Astrocyte (in vitro differentiated cells and primary cell): ENCODE measurements around the gene TENM3. TPM values are rescaled to one million over a fixed set of nuclear protein-coding genes. Genes with fewer than 3 reads are reported as not detected.

Experiments
- DNase-seq: peaks from one replicate; pipeline ENCODE4 v3.0.0-alpha.2; 2010; ENCODE audit warnings: low read depth
- FAIRE-seq: peaks from 2 replicates; lab custom pipeline; 2011; peaks lifted over from hg19 to GRCh38; lab: Jason Lieb, UNC
- H2AFZ ChIP-seq: 2 replicates; pipeline ENCODE4 v1.6.0; 2012; ENCODE audit warnings: low read depth, low read length, inconsistent platforms
- H3K27ac ChIP-seq: 2 replicates; pipeline ENCODE4 v1.5.1; 2011; ENCODE audit warnings: low read depth, low read length, inconsistent platforms
- H3K27me3 ChIP-seq: 2 replicates; pipeline ENCODE4 v1.6.0; 2011; ENCODE audit warnings: low read length, inconsistent platforms; ENCODE audit not compliant: insufficient read depth
- H3K36me3 ChIP-seq: 2 replicates; pipeline ENCODE4 v1.5.1; 2011; ENCODE audit warnings: low read length, inconsistent platforms; ENCODE audit not compliant: insufficient read depth
- H3K4me1 ChIP-seq: 2 replicates; pipeline ENCODE4 v1.5.1; 2011; ENCODE audit warnings: low read length, inconsistent platforms; ENCODE audit not compliant: insufficient read depth
- H3K4me2 ChIP-seq: 2 replicates; pipeline ENCODE4 v1.6.0; 2012; ENCODE audit warnings: low read length, inconsistent platforms
- H3K4me3 ChIP-seq: 2 replicates; pipeline ENCODE4 v1.5.1; 2011; ENCODE audit warnings: low read depth, mild to moderate bottlenecking, low read length, inconsistent platforms; ENCODE audit not compliant: insufficient read depth
- H3K79me2 ChIP-seq: 2 replicates; pipeline ENCODE4 v1.6.0; 2012; ENCODE audit warnings: mild to moderate bottlenecking, low read length, inconsistent platforms; ENCODE audit not compliant: insufficient read depth
- H3K9ac ChIP-seq: 2 replicates; pipeline ENCODE4 v1.6.0; 2012; ENCODE audit warnings: mild to moderate bottlenecking, low read length, inconsistent platforms
- H3K9me3 ChIP-seq: 2 replicates; pipeline ENCODE4 v1.5.1; 2012; ENCODE audit warnings: low read depth, mild to moderate bottlenecking, low read length, inconsistent platforms; ENCODE audit not compliant: insufficient read depth
- H4K20me1 ChIP-seq: 2 replicates; pipeline ENCODE4 v1.6.0; 2012; ENCODE audit warnings: low read length, inconsistent platforms; ENCODE audit not compliant: insufficient read depth
- H3K27ac Mint-ChIP-seq: one replicate; pipeline ENCODE4 v1.8.0; 2021; ENCODE audit warnings: mild to moderate bottlenecking, mixed read lengths; ENCODE audit not compliant: unreplicated experiment
- H3K27me3 Mint-ChIP-seq: one replicate; pipeline ENCODE4 v1.8.0; 2021; ENCODE audit warnings: low read depth, mixed read lengths; ENCODE audit not compliant: unreplicated experiment
- H3K36me3 Mint-ChIP-seq: one replicate; pipeline ENCODE4 v1.8.0; 2021; ENCODE audit warnings: low read depth, mixed read lengths; ENCODE audit not compliant: unreplicated experiment
- H3K4me1 Mint-ChIP-seq: one replicate; pipeline ENCODE4 v1.8.0; 2021; ENCODE audit warnings: low read depth, mixed read lengths; ENCODE audit not compliant: unreplicated experiment
- H3K4me3 Mint-ChIP-seq: one replicate; pipeline ENCODE4 v1.8.0; 2021; ENCODE audit warnings: mild to moderate bottlenecking, moderate library complexity, mixed read lengths; ENCODE audit not compliant: unreplicated experiment
- H3K9me3 Mint-ChIP-seq: one replicate; pipeline ENCODE4 v1.8.0; 2021; ENCODE audit warnings: mild to moderate bottlenecking, mixed read lengths; ENCODE audit not compliant: unreplicated experiment
- EZH2 ChIP-seq: IDR thresholded peaks from 2 replicates; pipeline ENCODE4 v1.6.1; 2012; ENCODE audit warnings: mild to moderate bottlenecking, low read length, inconsistent platforms; ENCODE audit not compliant: insufficient read depth
- total RNA-seq: library from RNA; stranded (reverse); gene quantifications from 2 replicates; pipeline ENCODE4 v1.2.1, GENCODE V29; 2021
- TF ChIP-seq, protein P1 (sequence below): IDR thresholded peaks from 2 replicates; pipeline ENCODE4 v1.5.1; 2011; ENCODE audit warnings: low read depth, mild to moderate bottlenecking, inconsistent platforms, low read length, moderate library complexity; ENCODE audit not compliant: insufficient read depth

The TENM3 gene
- total RNA-seq, 1 donor from 2014 or later, result 127 TPM

DNA sequence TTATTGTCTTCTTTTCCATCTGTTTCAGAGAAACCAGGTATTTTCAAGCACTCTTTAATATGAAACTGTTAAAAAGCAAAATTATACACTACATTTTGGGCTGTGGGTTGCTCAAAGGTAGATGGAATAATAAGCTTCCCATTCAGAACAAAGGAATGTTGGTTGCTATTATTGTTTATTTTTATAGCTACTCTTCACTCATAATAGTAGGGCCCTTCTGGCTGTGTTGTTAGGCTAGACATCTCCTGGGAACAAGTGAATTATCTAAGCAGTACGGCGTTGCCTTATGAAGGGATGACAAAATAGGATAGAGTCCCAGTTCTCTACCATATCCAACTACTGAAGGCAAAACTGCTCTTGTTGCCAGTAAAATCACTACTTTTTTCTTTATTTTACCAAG is 34.2 kb downstream of the TENM3 start:
- Histone ChIP-seq H3K9me3 (no peaks in the 10 kb centered on the region), H3K4me3 (no peak overlapping the region), H3K4me2 (peak overlapping the region; percentile 53), H3K4me1 (peaks cover 26% of the 10 kb centered on the region), H3K79me2 (peaks cover 28% of the 10 kb centered on the region), H3K36me3 (no peaks in the 10 kb centered on the region), H3K27me3 (no peaks in the 10 kb centered on the region), H3K9ac (peak overlapping the region; percentile 13), H2AFZ (no peak overlapping the region), H4K20me1 (no peaks in the 10 kb centered on the region), H3K27ac (peak overlapping the region; percentile 35)
- FAIRE-seq (no peak), DNase-seq (peak; percentile 69)
- peaks cover 17% of the 10 kb centered on the region for H3K36me3 Mint-ChIP-seq
- peaks cover 6% of the 10 kb centered on the region for H3K4me1 Mint-ChIP-seq
- H3K27ac Mint-ChIP-seq, result no peak overlapping the region
- peaks cover 2% of the 10 kb centered on the region for H3K9me3 Mint-ChIP-seq
- TF ChIP-seq, protein P1, sequence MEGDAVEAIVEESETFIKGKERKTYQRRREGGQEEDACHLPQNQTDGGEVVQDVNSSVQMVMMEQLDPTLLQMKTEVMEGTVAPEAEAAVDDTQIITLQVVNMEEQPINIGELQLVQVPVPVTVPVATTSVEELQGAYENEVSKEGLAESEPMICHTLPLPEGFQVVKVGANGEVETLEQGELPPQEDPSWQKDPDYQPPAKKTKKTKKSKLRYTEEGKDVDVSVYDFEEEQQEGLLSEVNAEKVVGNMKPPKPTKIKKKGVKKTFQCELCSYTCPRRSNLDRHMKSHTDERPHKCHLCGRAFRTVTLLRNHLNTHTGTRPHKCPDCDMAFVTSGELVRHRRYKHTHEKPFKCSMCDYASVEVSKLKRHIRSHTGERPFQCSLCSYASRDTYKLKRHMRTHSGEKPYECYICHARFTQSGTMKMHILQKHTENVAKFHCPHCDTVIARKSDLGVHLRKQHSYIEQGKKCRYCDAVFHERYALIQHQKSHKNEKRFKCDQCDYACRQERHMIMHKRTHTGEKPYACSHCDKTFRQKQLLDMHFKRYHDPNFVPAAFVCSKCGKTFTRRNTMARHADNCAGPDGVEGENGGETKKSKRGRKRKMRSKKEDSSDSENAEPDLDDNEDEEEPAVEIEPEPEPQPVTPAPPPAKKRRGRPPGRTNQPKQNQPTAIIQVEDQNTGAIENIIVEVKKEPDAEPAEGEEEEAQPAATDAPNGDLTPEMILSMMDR, result no peak
- no peak for TF ChIP-seq EZH2
- no peaks in the 10 kb centered on the region for H3K27me3 Mint-ChIP-seq
- H3K4me3 Mint-ChIP-seq, result no peak overlapping the region

DNA sequence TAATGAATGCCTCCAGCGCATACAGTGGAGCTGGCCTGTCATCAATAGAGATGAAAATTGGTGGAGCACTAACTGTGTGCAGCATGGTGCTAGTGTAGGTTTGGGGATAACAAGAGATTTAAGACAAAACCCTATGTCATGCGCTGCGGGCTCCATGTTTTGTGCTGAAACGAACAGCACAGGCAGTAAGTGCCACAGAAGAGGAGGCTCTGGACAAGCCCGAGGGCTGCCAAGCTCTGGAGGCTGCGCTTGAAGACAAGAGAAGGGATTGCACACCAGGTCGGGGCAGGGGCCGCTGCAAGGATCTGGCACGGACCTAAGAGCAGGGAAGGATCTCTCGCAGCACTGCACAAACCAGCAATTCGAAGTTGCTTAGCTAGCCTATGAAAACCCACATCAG is 35.5 kb downstream of the TENM3 start:
- Histone ChIP-seq H3K36me3 (no peaks in the 10 kb centered on the region), H3K27me3 (no peaks in the 10 kb centered on the region), H4K20me1 (no peaks in the 10 kb centered on the region), H2AFZ (no peak overlapping the region), H3K9ac (no peak overlapping the region), H3K9me3 (no peaks in the 10 kb centered on the region), H3K4me2 (no peak overlapping the region), H3K4me1 (peaks cover 26% of the 10 kb centered on the region), H3K4me3 (no peak overlapping the region), H3K79me2 (peaks cover 28% of the 10 kb centered on the region), H3K27ac (no peak overlapping the region)
- DNase-seq (no peak), FAIRE-seq (no peak)
- TF ChIP-seq EZH2, result no peak
- TF ChIP-seq, protein P1, result no peak
- H3K4me3 Mint-ChIP-seq, result no peak overlapping the region
- peaks cover 6% of the 10 kb centered on the region for H3K4me1 Mint-ChIP-seq
- no peaks in the 10 kb centered on the region for H3K9me3 Mint-ChIP-seq
- no peak overlapping the region for H3K27ac Mint-ChIP-seq
- no peaks in the 10 kb centered on the region for H3K27me3 Mint-ChIP-seq
- peaks cover 9% of the 10 kb centered on the region for H3K36me3 Mint-ChIP-seq

DNA sequence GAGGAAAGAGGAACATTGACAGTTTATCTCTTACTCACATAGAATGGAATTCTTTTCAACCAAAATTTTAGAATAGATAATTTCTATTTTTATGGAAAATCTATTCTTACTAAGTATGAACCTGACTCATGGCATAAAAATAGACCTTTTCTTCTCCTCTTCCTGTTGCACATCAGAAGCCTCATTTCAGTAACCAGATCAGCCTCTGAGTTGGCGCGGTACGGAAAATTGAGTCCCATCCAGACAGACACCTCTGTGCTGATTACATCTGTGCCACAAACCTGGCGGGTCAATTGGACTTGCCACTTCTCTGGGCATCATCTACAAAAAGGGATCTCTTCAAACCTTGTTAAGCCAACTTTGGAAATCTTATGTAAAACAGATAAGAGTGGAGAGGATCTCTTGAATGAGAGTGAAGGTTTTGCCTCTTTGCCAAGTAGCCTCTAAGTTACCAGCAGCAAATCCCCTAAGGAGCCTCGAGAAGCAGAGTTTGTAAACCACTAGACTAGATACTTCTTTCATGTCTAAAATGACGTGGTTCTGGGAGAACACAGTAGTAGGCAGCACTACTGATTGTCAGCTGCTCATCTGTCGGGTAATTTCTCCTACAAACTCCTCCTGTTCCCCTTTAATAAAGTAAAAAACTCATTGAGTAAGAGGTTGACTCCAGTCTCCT is 37.4 kb downstream of the TENM3 start:
- Mint-ChIP-seq H3K4me1 (peaks cover 10% of the 10 kb centered on the region), H3K36me3 (peaks cover 4% of the 10 kb centered on the region), H3K4me3 (no peak overlapping the region), H3K27ac (no peak overlapping the region), H3K9me3 (no peaks in the 10 kb centered on the region), H3K27me3 (no peaks in the 10 kb centered on the region)
- no peaks in the 10 kb centered on the region for H4K20me1 ChIP-seq
- no peaks in the 10 kb centered on the region for H3K27me3 ChIP-seq
- H3K79me2 ChIP-seq, result peaks cover 24% of the 10 kb centered on the region
- H3K4me3 ChIP-seq, result peak overlapping the region; percentile 48
- no peaks in the 10 kb centered on the region for H3K9me3 ChIP-seq
- FAIRE-seq (peak; percentile 45), DNase-seq (peak; percentile 86)
- TF ChIP-seq, protein P1, result no peak
- TF ChIP-seq EZH2, result no peak
- peak overlapping the region; percentile 88 for H3K27ac ChIP-seq
- H3K4me2 ChIP-seq, result peak overlapping the region; percentile 80
- H3K36me3 ChIP-seq, result no peaks in the 10 kb centered on the region
- peak overlapping the region; percentile 77 for H3K9ac ChIP-seq
- peaks cover 26% of the 10 kb centered on the region for H3K4me1 ChIP-seq
- peak overlapping the region; percentile 40 for H2AFZ ChIP-seq
